ENCODE measurements around the gene AQP12B. TPM values are rescaled to one million over a fixed set of nuclear protein-coding genes. Genes with fewer than 3 reads are reported as not detected.

The AQP12B gene
- total RNA-seq, 1 donor from 2014 or later = not detected

GRCh38 chr2:240725266-240725665 lies 42.6 kb upstream of the AQP12B start:
- Mint-ChIP-seq H3K27me3 (no peaks in the 10 kb centered on the region), H3K27ac (no peak overlapping the region), H3K9me3 (no peaks in the 10 kb centered on the region)

GRCh38 chr2:240724431-240724830 lies 41.7 kb upstream of the AQP12B start:
- CTCF ChIA-PET = no interaction called here
- Mint-ChIP-seq H3K9me3 (no peaks in the 10 kb centered on the region), H3K36me3 (ENCODE audit: low read depth) (no peaks in the 10 kb centered on the region)

More at GRCh38 chr2:240725266-240725665, 42.6 kb upstream of the AQP12B start:
- Mint-ChIP-seq H3K4me1 (no peaks in the 10 kb centered on the region), H3K36me3 (ENCODE audit: low read depth) (no peaks in the 10 kb centered on the region), H3K4me3 (no peak overlapping the region)
- DNase-seq = no peak
- ChIA-PET CTCF (no interaction called here), POLR2A (no interaction called here)
- no peak for ATAC-seq (ENCODE audit: low read depth)
- no peak for TF ChIP-seq CTCF (IDR thresholded peaks at IDR 0.05)
- intact Hi-C loops (cut with micrococcal nuclease) = no loop called here

GRCh38 chr2:240723851-240724250 lies 41.2 kb upstream of the AQP12B start:
- DNase-seq (no peak), ATAC-seq (ENCODE audit: low read depth) (no peak)
- no peak for TF ChIP-seq CTCF (IDR thresholded peaks at IDR 0.05)
- Mint-ChIP-seq H3K27me3 (no peaks in the 10 kb centered on the region), H3K4me3 (no peak overlapping the region), H3K36me3 (ENCODE audit: low read depth) (no peaks in the 10 kb centered on the region), H3K9me3 (no peaks in the 10 kb centered on the region), H3K27ac (no peak overlapping the region), H3K4me1 (no peaks in the 10 kb centered on the region)
- ChIA-PET CTCF (no interaction called here), POLR2A (no interaction called here)
- intact Hi-C loops (cut with micrococcal nuclease) = no loop called here

More at GRCh38 chr2:240724431-240724830, 41.7 kb upstream of the AQP12B start:
- POLR2A ChIA-PET = no interaction called here
- Mint-ChIP-seq H3K27ac (no peak overlapping the region), H3K27me3 (no peaks in the 10 kb centered on the region), H3K4me1 (no peaks in the 10 kb centered on the region), H3K4me3 (no peak overlapping the region)
- intact Hi-C loops (cut with micrococcal nuclease) = no loop called here
- TF ChIP-seq CTCF (IDR thresholded peaks at IDR 0.05) = no peak
- DNase-seq (no peak), ATAC-seq (ENCODE audit: low read depth) (no peak)

- Mint-ChIP-seq H3K4me3 (no peak overlapping the region), H3K27ac (no peak overlapping the region), H3K36me3 (ENCODE audit: low read depth) (no peaks in the 10 kb centered on the region), H3K4me1 (no peaks in the 10 kb centered on the region), H3K27me3 (no peaks in the 10 kb centered on the region), H3K9me3 (no peaks in the 10 kb centered on the region)
- DNase-seq (no peak), ATAC-seq (ENCODE audit: low read depth) (no peak)
- TF ChIP-seq CTCF (IDR thresholded peaks at IDR 0.05) = no peak
- ChIA-PET CTCF (no interaction called here), POLR2A (no interaction called here)
- intact Hi-C loops (cut with micrococcal nuclease) = no loop called here
Observed at GRCh38 chr2:240722796-240723735, 40.4 kb upstream of the AQP12B start.

GRCh38 chr2:240722376-240722775 lies 39.7 kb upstream of the AQP12B start:
- H3K4me3 Mint-ChIP-seq = no peak overlapping the region
- DNase-seq (no peak), ATAC-seq (ENCODE audit: low read depth) (no peak)
- H3K4me1 Mint-ChIP-seq = no peaks in the 10 kb centered on the region
- no peaks in the 10 kb centered on the region for H3K27me3 Mint-ChIP-seq
- TF ChIP-seq CTCF (IDR thresholded peaks at IDR 0.05) = no peak
- no peaks in the 10 kb centered on the region for H3K9me3 Mint-ChIP-seq
- no peak overlapping the region for H3K27ac Mint-ChIP-seq
- H3K36me3 Mint-ChIP-seq (ENCODE audit: low read depth) = no peaks in the 10 kb centered on the region
- intact Hi-C loops (cut with micrococcal nuclease) = no loop called here
- ChIA-PET POLR2A (no interaction called here), CTCF (no interaction called here)
